GM20000 (cell line): ENCODE data around the gene RNF145.
"Not testable (repeated sequence)": the region's sequence is repeated elsewhere in the genome, so short reads cannot be mapped to it uniquely, and the experiment has no call there.

Source experiments
- DNase-seq: peaks from one replicate; pipeline ENCODE4 v3.0.0; 2012; ENCODE audit warnings: low spot score
- CTCF ChIP-seq: IDR thresholded peaks from 2 replicates; pipeline ENCODE4 v1.5.1; 2012; ENCODE audit warnings: mild to moderate bottlenecking, control low read depth; ENCODE audit errors: extremely low read depth, missing control alignments

RNF145 gene

GRCh38 chr5:159244163-159244562 lies 34.8 kb upstream of the RNF145 start:
- TF ChIP-seq CTCF, result no peak
- no peak for DNase-seq

- DNase-seq, result no peak
- TF ChIP-seq CTCF, result no peak
These were observed 34.0 kb upstream of the RNF145 start for GRCh38 chr5:159243385-159243784.

DNA sequence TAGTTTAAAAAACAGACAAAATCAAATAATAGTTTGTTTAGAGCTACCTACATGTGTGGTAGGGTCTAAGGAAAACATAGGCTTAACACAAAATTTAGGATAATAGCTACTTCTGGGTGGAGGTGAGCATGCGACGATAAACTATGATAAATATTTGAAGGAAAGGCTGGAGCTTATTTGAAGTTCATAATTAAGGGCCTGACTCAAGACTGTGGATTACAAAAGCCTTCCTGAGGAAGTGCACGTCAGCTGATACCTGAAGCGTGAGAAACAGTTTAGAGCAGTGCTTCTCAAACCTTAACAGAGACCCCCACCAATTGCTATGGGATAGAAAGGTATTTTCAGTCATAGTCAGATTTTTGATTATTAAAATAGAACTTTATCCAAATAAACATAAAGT lies 33.3 kb upstream of the RNF145 start:
- no peak for DNase-seq
- no peak for TF ChIP-seq CTCF

- TF ChIP-seq CTCF, result no peak
- DNase-seq, result no peak
These were observed 32.7 kb upstream of the RNF145 start for GRCh38 chr5:159241946-159242552.

DNA sequence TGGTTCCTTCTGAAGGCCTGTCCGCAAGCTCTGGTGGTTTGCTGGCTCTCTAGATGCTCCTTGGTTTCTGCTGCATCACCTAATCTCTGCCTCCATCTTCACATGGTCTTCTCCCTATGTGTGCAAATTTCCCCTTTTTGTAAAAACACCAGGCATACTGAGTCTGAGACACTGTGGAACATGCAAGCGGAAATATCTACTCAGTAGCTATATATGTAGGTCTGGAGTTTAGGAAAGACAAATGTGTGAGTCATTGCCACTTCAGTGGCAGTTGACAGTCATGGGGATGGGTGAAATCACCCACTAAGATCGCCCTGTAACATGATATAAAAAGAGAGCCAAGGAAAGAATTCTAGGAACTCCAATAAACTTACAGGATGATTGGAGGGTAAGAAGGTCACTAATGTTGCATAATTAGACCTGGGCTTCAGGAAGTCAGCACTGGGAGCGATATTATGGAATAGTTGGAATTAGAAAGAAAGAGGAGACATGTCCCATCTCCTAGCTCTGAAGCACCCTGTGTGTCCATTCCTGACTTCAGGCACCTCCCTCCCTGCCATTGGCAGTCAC lies 31.0 kb upstream of the RNF145 start:
- no peak for DNase-seq
- no peak for TF ChIP-seq CTCF

DNA sequence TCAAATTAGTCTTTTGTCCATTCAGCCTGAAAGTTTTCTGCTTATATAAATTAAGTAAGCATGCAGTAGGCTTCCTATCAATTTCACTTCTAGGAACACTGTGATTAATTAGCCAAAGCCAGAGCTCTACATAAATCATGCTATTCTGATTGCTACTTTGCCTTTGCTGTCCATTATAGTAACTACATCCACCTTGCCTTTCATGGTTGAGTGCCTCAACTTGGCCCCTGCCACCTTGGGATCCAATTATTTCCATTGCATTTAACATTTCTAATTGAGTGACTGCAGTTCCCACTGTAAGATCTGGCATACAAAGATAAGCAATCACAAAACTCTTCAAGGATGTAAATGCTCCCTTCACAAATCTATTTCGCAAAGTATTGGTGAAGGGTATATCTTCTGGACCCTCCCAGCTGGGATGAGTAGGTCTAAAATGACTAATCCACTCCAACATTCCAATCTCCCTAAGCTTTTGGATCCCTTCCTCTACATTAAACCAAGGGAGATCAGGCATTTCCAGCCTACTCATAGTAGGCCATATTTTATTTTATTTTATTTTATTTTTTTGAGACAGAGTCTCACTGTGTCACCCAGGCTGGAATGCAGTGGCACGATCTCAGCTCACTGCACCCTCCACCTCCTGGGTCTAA lies 26.6 kb upstream of the RNF145 start:
- not testable (repeated sequence) for DNase-seq

DNA sequence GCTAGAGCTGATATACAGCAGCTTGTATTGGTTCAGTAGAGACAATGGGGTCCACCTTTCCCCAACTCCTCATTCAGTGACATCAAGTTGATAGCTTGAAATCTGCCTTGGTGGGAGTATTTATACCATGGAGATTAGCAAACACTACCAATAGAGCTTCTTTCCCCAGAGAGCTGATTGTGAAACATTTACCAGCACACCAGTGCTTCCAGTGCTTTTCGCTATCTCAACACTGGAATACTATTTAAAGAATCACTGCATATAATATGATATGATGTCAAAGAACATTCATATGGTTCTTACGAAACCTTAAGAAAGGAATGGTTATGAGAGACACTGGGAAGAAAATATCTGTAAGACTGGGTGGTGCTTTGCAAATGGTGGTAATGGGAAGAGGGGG lies 21.8 kb upstream of the RNF145 start:
- TF ChIP-seq CTCF, result no peak
- DNase-seq, result no peak

DNA sequence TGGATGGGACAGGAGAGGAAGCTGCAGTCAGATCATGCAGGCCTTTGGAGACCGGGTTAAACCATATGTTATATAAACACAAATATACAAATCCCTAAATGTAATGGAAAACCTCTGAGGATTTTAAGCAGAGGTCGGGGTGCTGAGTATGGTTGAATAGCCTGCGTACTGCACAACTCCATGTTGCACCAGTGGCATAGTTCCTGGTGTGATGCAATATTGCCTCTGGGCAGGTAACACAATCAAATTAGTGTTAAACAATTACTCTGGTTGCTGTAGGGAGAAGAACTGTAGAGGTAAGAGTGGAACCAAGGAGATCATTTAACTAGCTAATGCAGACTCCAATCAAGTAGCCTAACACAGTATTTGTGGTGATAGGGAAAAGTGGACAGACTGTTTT lies 21.3 kb upstream of the RNF145 start:
- no peak for DNase-seq
- no peak for TF ChIP-seq CTCF

DNA sequence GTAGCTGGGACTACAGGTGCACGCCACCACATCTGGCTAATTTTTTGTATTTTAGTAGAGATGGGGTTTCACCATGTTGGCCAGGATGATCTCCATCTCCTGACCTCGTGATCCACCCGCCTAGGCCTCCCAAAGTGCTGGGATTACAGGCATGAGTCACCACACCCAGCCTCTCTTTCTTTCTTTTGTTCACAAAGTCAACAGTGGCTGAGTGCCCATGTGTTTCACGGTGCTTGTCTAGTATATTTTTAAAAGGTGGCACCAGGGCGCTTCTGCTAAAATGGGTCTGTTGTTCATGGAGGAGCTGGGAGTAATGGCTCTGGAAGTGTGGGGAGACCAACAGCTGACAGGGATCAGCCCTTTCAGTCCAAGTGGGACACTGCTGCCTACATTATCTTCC lies 18.7 kb upstream of the RNF145 start:
- DNase-seq, result not testable (repeated sequence)
